Stimulated activated CD4-positive, alpha-beta T cell treated with anti-CD3 and anti-CD28 coated beads, Interleukin-4, amount 100 ng/mL, for 24 hours (primary cell): ENCODE measurements around the gene ORC5.

Experiments used
- DNase-seq: peaks from one replicate; pipeline ENCODE4 v3.0.0-alpha.2; 2020

Gene ORC5

DNA sequence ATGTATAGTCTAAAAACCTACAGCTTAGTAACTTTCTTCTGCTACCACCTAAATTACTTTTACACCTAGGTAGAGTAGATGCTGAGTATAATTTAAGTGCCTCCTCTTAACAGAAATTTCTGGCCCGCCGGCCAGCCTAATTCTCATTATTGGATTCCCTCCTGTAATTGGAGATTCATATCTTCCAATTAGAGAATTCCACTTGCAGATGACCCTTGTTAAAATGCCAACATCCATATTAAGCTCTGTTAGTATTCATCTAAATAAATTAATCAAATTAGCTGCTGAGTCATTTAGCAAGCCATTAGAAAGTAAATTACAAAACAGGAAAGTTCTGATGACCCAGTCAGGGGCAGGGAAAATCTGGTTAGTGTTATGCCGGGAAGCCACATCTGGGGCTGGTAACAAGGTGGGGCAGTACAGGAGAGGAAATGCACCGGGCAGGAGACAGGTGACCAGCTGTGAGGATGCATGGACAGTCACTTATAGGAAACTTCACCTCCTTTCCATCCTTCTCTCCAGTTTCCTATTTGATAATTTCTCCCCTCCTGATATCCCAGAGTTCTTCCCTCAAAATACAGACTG lies 82.8 kb downstream of the ORC5 start:
- no peak for DNase-seq

DNA sequence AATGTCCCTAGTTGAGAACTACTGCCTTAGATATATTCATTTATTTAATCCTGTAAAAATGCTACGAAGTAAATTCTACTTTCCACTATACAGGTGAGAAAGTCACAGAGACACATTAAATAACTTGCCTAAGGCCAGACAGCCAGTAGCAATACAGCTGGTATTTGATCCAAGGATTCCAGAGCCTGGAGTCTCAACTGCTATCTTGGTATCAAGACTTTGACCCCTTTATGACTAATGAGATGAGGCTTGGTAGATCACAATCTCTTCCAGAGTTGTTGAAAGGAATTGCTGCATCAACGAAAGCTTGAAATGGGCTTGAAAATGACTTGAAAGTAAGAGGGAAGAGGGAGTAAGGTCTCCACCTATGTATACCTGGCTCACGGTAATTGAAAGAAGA lies 83.3 kb downstream of the ORC5 start:
- DNase-seq: no peak

DNA sequence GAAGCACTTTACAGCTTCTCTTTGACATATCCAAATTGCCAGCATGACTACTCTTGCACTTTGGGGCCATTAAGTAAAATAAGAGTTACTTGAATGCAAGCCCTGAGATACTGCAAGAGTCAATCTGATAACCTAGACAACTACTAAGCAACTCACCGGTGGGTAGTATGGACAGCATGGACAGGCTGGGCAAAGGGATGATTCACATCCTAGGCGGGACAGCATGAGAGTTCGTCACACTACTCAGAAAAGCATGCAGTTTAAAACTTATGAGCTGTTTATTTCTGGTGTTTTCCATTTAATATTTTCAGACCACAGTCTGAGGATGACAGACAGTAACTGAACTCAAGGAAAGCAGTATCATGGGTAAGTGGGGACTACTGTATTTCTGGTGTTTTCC lies 84.0 kb downstream of the ORC5 start:
- DNase-seq: no peak

DNA sequence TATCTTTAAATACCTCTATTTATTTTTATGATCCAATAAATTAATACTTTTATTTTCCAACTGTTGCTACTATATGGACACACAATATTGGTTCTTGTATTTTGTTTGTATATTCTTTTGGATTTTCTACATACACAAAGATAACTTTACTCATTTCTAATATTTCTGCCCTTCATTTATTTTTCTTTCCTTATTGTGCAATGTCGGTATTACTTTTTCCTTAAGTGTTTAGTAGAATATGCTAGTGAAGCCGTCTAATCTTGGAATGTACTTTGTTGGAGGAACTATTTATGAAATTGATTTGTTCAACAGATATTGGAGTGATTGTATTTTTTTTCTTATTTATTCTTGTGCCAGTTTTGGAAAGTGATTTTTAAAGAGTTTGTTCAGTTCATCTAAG lies 94.0 kb downstream of the ORC5 start:
- no peak for DNase-seq

- DNase-seq: no peak
Measured at GRCh38 chr7:104112623-104113022, 95.2 kb downstream of the ORC5 start.

DNA sequence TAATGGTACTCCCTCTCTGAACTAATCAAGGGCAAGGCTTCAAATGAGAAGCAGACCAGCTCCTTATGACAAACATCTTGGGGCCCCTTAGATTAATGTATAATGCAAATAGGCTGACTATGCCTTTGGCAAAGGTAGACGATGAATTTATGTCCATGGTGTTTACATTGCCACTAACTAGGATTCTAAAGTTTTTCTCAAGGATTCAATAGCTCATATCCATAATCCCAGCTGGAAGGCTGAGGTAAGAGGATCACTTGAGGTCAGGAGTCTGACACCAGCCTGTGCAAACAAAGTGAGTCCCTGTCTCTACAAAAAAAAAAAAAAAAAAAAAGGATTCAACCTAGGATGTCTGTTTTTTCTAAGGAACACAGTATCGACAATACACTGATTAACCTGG lies 96.5 kb downstream of the ORC5 start:
- DNase-seq: no peak

- DNase-seq: no peak
Measured at GRCh38 chr7:104106108-104106905, 101.5 kb downstream of the ORC5 start.

GRCh38 chr7:104098890-104099289 lies 108.9 kb downstream of the ORC5 start:
- no peak for DNase-seq

GRCh38 chr7:104096683-104097082 lies 111.1 kb downstream of the ORC5 start:
- no peak for DNase-seq

DNA sequence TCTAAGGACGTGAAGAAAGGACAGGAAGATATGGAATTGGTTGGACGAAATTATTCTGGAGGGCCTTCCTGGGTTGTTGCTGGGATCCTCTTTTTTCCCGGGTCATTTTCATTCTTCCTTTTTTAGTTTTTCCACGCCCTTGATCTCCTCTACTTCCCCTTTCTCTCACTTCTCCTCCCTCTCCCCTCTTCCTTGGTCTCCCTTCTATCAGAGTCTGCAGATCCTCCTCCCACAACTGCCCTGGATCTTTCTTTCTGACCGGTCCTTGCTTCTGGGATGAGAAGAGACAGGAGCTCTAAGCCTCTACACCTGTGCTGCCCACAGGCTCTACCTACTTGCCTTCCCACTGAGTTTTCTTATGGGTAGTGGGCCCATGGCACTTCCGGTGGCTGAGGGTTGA lies 114.7 kb downstream of the ORC5 start:
- no peak for DNase-seq

DNA sequence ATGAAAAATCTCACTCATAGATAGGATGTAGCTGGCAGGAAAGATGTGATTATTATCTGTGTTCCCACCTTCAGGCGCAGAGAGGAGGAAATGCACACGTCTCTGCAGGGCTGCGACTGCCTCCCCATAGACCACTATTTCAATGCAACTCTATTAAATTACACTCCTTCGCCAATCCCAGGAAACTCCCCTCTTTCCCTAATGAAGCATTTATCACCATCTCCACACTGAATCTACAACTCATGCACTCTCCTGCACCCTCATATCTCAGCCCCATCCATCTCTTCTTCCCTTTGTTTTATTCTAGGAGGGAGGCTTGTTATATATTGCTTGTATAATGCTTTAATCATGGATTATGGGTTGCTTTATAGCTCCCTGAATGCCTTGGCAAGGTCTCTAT lies 116.6 kb downstream of the ORC5 start:
- DNase-seq: no peak

DNA sequence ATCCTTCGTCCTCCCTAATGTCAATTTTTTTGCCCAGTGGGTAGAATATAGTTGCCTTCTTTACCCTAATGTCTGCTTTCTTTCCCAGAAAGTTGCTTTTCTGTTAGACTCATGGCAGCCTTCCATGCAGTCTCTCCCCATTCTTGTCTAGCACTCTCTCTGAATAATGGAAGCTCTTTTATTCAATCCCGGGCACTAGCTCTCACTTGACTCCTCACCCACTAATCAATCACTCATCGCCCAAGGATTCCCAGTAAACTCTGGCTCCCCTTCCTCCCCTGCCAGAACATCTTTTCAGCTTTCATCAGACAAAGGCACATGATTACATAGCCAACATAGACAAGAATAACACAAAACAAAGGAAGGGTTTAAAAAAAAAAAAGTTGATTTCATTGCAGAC lies 118.2 kb downstream of the ORC5 start:
- no peak for DNase-seq

- no peak for DNase-seq
Measured at GRCh38 chr7:104089061-104089460, 118.8 kb downstream of the ORC5 start.
